WERI-Rb-1 (cell line): ENCODE results near the gene LYRM4.

ENCODE experiments used
- DNase-seq: peaks from one replicate; pipeline ENCODE4 v3.0.0-alpha.2; 2020
- H3K27ac ChIP-seq: fragments of 250-450 bp; sonication (Bioruptor Pico); 2 replicates; pipeline ENCODE4 v1.5.1; 2020; ENCODE audit warnings: mild to moderate bottlenecking, moderate library complexity
- H3K27me3 ChIP-seq: fragments of 250-450 bp; sonication (Bioruptor Pico); 2 replicates; pipeline ENCODE4 v1.5.1; 2021; ENCODE audit warnings: mild to moderate bottlenecking, low read depth, moderate library complexity; ENCODE audit not compliant: insufficient read depth, severe bottlenecking
- H3K36me3 ChIP-seq: fragments of 250-450 bp; sonication (Bioruptor Pico); 2 replicates; pipeline ENCODE4 v1.5.1; 2020; ENCODE audit warnings: mild to moderate bottlenecking, moderate library complexity
- H3K4me3 ChIP-seq: 2 replicates; pipeline ENCODE4 v1.5.1; 2011; ENCODE audit warnings: low read depth, mild to moderate bottlenecking, control low read depth, low read length
- H3K9me3 ChIP-seq: fragments of 250-450 bp; sonication (Bioruptor Pico); 2 replicates; pipeline ENCODE4 v1.5.1; 2021; ENCODE audit warnings: mild to moderate bottlenecking, moderate library complexity; ENCODE audit not compliant: severe bottlenecking
- TF ChIP-seq, protein P1 (sequence below): IDR thresholded peaks from 2 replicates; pipeline ENCODE4 v1.5.1; 2011; ENCODE audit warnings: low read depth, mild to moderate bottlenecking, control low read depth, inconsistent platforms, low read length

The LYRM4 gene

GRCh38 chr6:5081955-5082354, 178.8 kb downstream of the LYRM4 start:
- no peaks in the 10 kb centered on the region for H3K36me3 ChIP-seq
- no peak overlapping the region for H3K4me3 ChIP-seq
- no peak for DNase-seq
- H3K27me3 ChIP-seq = peaks cover 27% of the 10 kb centered on the region
- TF ChIP-seq, protein P1, sequence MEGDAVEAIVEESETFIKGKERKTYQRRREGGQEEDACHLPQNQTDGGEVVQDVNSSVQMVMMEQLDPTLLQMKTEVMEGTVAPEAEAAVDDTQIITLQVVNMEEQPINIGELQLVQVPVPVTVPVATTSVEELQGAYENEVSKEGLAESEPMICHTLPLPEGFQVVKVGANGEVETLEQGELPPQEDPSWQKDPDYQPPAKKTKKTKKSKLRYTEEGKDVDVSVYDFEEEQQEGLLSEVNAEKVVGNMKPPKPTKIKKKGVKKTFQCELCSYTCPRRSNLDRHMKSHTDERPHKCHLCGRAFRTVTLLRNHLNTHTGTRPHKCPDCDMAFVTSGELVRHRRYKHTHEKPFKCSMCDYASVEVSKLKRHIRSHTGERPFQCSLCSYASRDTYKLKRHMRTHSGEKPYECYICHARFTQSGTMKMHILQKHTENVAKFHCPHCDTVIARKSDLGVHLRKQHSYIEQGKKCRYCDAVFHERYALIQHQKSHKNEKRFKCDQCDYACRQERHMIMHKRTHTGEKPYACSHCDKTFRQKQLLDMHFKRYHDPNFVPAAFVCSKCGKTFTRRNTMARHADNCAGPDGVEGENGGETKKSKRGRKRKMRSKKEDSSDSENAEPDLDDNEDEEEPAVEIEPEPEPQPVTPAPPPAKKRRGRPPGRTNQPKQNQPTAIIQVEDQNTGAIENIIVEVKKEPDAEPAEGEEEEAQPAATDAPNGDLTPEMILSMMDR = no peak
- H3K9me3 ChIP-seq = peaks cover 2% of the 10 kb centered on the region
- no peak overlapping the region for H3K27ac ChIP-seq

GRCh38 chr6:5081182-5081581, 179.6 kb downstream of the LYRM4 start:
- no peak for DNase-seq
- TF ChIP-seq, protein P1 = no peak
- Histone ChIP-seq H3K9me3 (peaks cover 2% of the 10 kb centered on the region), H3K27me3 (peaks cover 21% of the 10 kb centered on the region), H3K36me3 (no peaks in the 10 kb centered on the region), H3K4me3 (no peak overlapping the region), H3K27ac (no peak overlapping the region)

DNA sequence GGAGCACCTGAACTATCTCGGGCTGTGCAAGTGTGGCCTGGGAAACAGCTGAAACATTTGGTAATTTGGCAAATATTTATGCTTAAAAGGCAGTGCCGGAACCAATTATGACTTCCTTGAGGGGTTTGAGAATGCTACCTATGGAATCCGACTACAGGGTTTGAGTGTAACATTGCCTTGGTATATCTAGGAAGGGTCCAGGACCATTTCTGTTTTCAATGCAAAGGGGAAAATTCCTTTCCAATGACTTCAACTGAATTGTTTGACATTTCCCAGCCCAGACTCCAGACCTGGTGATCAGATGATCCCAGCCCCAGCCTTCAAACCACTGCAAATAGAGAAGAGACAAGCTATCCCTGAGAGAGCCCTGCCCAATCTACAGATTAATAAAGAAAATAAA, 180.2 kb downstream of the LYRM4 start:
- no peaks in the 10 kb centered on the region for H3K36me3 ChIP-seq
- no peak overlapping the region for H3K4me3 ChIP-seq
- no peak for DNase-seq
- peaks cover 18% of the 10 kb centered on the region for H3K27me3 ChIP-seq
- H3K9me3 ChIP-seq = peaks cover 2% of the 10 kb centered on the region
- TF ChIP-seq, protein P1 = no peak
- H3K27ac ChIP-seq = no peak overlapping the region

DNA sequence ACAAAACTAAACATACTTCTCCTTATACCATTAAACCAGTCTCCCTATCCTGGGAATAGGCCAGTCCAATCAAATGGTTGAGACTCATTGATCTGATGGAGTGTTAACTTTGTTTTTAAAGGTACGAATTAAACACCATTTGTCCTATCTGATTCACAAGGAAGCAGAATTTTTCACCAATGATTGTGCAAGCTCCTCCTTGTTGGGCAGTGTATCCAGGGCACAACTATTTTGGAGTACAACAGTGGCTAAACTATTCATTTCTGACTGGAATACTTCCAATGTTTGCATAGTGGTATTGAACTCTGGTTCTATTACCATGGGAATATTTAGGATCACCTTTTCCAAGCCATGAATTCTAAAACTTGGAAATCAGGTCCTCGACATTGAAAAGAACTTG, 181.1 kb downstream of the LYRM4 start:
- TF ChIP-seq, protein P1 = no peak
- peaks cover 12% of the 10 kb centered on the region for H3K27me3 ChIP-seq
- H3K9me3 ChIP-seq = peaks cover 3% of the 10 kb centered on the region
- no peaks in the 10 kb centered on the region for H3K36me3 ChIP-seq
- no peak overlapping the region for H3K27ac ChIP-seq
- no peak overlapping the region for H3K4me3 ChIP-seq
- DNase-seq = no peak

DNA sequence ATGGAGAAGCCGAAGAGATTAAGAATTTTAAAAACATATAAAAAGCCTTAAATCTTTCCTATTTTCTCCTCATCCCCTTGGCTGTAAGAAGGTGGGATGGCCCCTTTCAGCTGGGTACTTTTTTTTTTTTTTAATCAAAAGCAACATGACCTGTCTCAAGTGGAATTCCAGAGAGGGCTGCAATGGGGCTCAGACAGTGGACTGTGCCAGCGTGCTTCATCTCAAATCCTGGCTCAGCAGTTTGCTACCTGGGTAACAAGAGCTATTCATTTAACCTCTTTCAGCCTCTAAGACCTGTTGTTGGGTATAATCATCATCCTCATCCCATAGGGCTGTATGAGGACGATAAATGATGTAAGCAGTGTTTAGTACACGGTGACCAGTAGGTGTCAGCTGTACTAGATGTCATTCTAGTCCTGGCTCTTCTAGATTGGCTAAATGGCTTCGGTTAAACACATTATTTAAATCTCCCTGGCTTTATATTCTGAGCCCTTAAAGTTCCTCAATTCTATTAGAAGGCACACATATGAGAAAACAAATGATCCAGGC, 182.6 kb downstream of the LYRM4 start:
- no peak overlapping the region for H3K27ac ChIP-seq
- H3K27me3 ChIP-seq = peaks cover under 1% of the 10 kb centered on the region
- TF ChIP-seq, protein P1 = peak; percentile 61
- DNase-seq = peak; percentile 28
- no peaks in the 10 kb centered on the region for H3K36me3 ChIP-seq
- H3K9me3 ChIP-seq = peaks cover 3% of the 10 kb centered on the region
- no peak overlapping the region for H3K4me3 ChIP-seq

- Histone ChIP-seq H3K27ac (no peak overlapping the region), H3K27me3 (no peaks in the 10 kb centered on the region), H3K36me3 (no peaks in the 10 kb centered on the region), H3K4me3 (no peak overlapping the region), H3K9me3 (peaks cover 3% of the 10 kb centered on the region)
- DNase-seq = no peak
- TF ChIP-seq, protein P1 = no peak
Observed at GRCh38 chr6:5076931-5077330, 183.8 kb downstream of the LYRM4 start.
